ENCODE results near the gene CUTA. TPM values are rescaled to one million over a fixed set of nuclear protein-coding genes. Genes with fewer than 3 reads are reported as not detected.
"Not testable (repeated sequence)": the region's sequence is repeated elsewhere in the genome, so short reads cannot be mapped to it uniquely, and the experiment has no call there.

The CUTA gene
- total RNA-seq, 6 experiments from 2014 or later: 464 to 546 (median 536) TPM

GRCh38 chr6:33373960-33374910, 43.7 kb downstream of the CUTA start:
- Mint-ChIP-seq H3K27me3 (ENCODE audit: insufficient read depth) (peaks cover 8% of the 10 kb centered on the region), H3K4me3 (no peak overlapping the region)
- no peak for DNase-seq

DNA sequence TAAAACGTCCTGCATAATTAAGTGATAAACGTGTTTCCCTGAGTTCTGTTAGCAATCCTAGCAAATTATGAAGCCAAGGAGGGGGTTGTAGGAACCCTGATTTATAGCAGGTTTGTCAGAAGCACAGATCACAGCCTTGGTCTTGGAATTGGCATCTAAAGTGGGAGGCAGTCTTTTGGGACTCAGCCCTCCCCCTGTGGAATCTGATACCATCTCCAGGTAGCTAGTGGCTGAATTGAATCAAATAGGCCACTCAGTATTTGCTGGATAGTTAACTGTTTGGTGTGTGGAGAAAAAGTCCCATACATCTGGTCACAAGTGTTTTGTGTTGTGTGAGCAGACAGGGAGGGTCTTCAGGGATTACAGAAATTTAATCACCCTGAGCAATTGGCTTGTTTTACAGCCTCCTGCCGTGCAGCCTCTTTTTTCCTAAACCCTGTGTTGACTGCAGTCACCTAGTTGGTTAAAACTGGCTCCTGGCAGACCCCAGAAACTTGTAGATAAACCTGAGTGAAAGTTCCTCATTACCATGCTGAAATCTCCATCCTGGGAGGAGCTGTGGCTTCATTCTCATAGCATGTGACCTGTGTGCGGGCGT, 45.3 kb downstream of the CUTA start:
- H3K27me3 Mint-ChIP-seq (ENCODE audit: insufficient read depth): peaks cover 8% of the 10 kb centered on the region
- TF ChIP-seq CTCF (IDR thresholded peaks at IDR 0.05): no peak
- H3K36me3 Mint-ChIP-seq (ENCODE audit: low read depth): no peaks in the 10 kb centered on the region
- no peaks in the 10 kb centered on the region for H3K9me3 Mint-ChIP-seq
- no peak overlapping the region for H3K27ac Mint-ChIP-seq
- peaks cover 22% of the 10 kb centered on the region for H3K4me1 Mint-ChIP-seq (ENCODE audit: low read depth)
- H3K4me3 Mint-ChIP-seq: no peak overlapping the region
- DNase-seq: no peak

More at GRCh38 chr6:33373960-33374910, 43.7 kb downstream of the CUTA start:
- no peak for TF ChIP-seq CTCF (IDR thresholded peaks at IDR 0.05)
- H3K27ac Mint-ChIP-seq: no peak overlapping the region
- no peaks in the 10 kb centered on the region for H3K9me3 Mint-ChIP-seq
- peaks cover 22% of the 10 kb centered on the region for H3K4me1 Mint-ChIP-seq (ENCODE audit: low read depth)
- no peaks in the 10 kb centered on the region for H3K36me3 Mint-ChIP-seq (ENCODE audit: low read depth)

DNA sequence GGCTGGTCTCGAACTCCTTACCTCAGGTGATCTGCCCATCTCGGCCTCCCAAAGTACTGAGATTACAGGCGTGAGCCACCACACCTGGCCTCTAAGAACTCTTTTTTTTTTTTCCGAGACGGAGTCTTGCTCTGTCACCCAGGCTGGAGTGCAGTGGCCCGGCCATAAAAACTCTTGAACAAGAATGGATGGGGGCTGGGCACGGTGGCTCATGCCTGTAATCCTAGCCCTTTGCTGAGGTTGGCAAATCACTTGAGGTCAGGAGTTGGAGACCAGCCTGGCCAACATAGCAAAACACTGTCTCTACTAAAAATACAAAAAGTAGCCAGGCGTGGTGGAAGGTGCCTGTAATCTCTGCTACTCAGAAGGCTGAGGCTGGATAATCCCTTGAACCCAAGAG, 46.0 kb downstream of the CUTA start:
- H3K4me3 Mint-ChIP-seq; H3K27ac Mint-ChIP-seq; DNase-seq; H3K36me3 Mint-ChIP-seq (ENCODE audit: low read depth); H3K9me3 Mint-ChIP-seq; H3K27me3 Mint-ChIP-seq (ENCODE audit: insufficient read depth): not testable (repeated sequence)
- H3K4me1 Mint-ChIP-seq (ENCODE audit: low read depth): peaks cover 22% of the 10 kb centered on the region

DNA sequence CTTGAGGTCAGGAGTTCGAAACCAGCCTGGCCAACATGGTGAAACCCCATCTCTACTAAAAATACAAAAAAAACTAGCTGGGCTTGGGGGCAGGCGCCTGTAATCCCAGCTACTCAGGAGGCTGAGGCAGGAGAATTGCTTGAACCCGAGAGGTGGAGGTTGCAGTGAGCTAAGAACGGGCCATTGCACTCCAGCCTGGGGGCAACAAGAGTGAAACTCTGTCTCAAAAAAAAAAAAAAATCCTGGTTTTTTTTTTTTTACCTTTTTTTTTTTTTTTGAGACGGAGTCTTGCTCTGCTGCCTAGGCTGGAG, 50.2 kb downstream of the CUTA start:
- H3K27ac Mint-ChIP-seq; H3K9me3 Mint-ChIP-seq; DNase-seq; H3K4me3 Mint-ChIP-seq; H3K27me3 Mint-ChIP-seq (ENCODE audit: insufficient read depth); H3K36me3 Mint-ChIP-seq (ENCODE audit: low read depth): not testable (repeated sequence)
- H3K4me1 Mint-ChIP-seq (ENCODE audit: low read depth): peaks cover 13% of the 10 kb centered on the region

DNA sequence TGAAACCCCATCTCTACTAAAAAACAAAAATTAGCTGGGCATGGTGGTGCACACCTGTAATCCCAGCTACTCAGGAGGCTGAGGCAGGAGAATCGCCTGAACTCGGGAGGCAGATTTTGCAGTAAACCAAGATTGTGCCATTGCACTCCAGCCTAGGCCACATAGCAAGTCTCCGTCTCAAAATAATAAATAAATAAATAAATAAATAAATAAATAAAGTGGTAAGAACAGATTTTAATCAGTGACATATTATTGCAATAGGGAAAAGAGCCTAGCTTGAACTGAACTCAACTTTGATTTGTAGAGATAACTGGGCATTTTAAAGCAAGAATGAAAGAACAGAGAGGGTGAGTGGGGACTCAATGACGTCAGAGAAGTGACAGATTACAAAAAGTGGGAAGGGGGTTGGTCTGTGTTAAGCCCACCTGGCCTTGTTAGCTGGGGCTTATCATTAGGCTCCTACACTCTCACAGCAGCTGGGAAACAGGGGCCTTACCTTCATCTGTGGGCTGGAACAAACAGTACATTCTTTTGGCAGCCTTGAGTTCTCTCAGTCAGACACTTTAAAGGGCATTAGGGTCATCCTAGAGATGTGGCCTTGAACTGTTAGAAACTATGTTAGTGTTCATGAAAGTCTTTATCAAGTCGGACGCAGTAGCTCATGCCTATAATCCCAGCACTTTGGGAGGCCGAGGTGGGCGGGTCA, 50.7 kb downstream of the CUTA start:
- no peaks in the 10 kb centered on the region; the same call in none of the 2 replicates for H3K27me3 Mint-ChIP-seq (ENCODE audit: insufficient read depth)
- DNase-seq: no peak
- no peak overlapping the region for H3K27ac Mint-ChIP-seq
- no peaks in the 10 kb centered on the region for H3K9me3 Mint-ChIP-seq
- H3K4me1 Mint-ChIP-seq (ENCODE audit: low read depth): peaks cover 13% of the 10 kb centered on the region
- H3K4me3 Mint-ChIP-seq: no peak overlapping the region
- TF ChIP-seq CTCF (IDR thresholded peaks at IDR 0.05): no peak
- H3K36me3 Mint-ChIP-seq (ENCODE audit: low read depth): no peaks in the 10 kb centered on the region

Small RNA genes within 50 kb of the gene (microRNA-seq; reads per million reads assigned to microRNA genes)
- gene MIR5004: not detected

Other genes starting within 250 kb of the CUTA start
- under 1 TPM; 0.15 to 0.69 (median 0.38) TPM for gene COL11A2, start 225.6 kb downstream of the CUTA start, total RNA-seq (2021; fragmentation: NEBNext Ultra II Directional; extraction: Animal tissue kit (Norgen Biotek cat#: 25700))
- gene RXRB, start 217.4 kb downstream of the CUTA start, total RNA-seq (2021; fragmentation: NEBNext Ultra II Directional; extraction: Animal tissue kit (Norgen Biotek cat#: 25700)): 10 to 100 TPM; 37.3 to 41.6 (median 38.3) TPM
- 100 to 1,000 TPM; 215 to 240 (median 225) TPM for gene SLC39A7, start 217.2 kb downstream of the CUTA start, total RNA-seq (2021; fragmentation: NEBNext Ultra II Directional; extraction: Animal tissue kit (Norgen Biotek cat#: 25700))
- gene HSD17B8, start 213.5 kb downstream of the CUTA start, total RNA-seq (2021; fragmentation: NEBNext Ultra II Directional; extraction: Animal tissue kit (Norgen Biotek cat#: 25700)): 1 to 10 TPM in 2 of 6 experiments, under 1 TPM in 4; 0.39 to 1.2 (median 0.73) TPM
- 10 to 100 TPM; 43.4 to 55.1 (median 52.1) TPM for gene RING1, start 209.6 kb downstream of the CUTA start, total RNA-seq (2021; fragmentation: NEBNext Ultra II Directional; extraction: Animal tissue kit (Norgen Biotek cat#: 25700))
- 10 to 100 TPM; 35.7 to 51.4 (median 44.4) TPM for gene VPS52, start 146.2 kb downstream of the CUTA start, total RNA-seq (2021; fragmentation: NEBNext Ultra II Directional; extraction: Animal tissue kit (Norgen Biotek cat#: 25700))
- 1,000 to 10,000 TPM; 1,449 to 2,347 (median 1,965) TPM for gene RPS18, start 146.0 kb downstream of the CUTA start, total RNA-seq (2021; fragmentation: NEBNext Ultra II Directional; extraction: Animal tissue kit (Norgen Biotek cat#: 25700))
- gene B3GALT4, start 141.0 kb downstream of the CUTA start, total RNA-seq (2021; fragmentation: NEBNext Ultra II Directional; extraction: Animal tissue kit (Norgen Biotek cat#: 25700)): 1 to 10 TPM in 5 of 6 experiments, under 1 TPM in 1; 0.66 to 3.0 (median 2.7) TPM
- gene WDR46, start 128.9 kb downstream of the CUTA start, total RNA-seq (2021; fragmentation: NEBNext Ultra II Directional; extraction: Animal tissue kit (Norgen Biotek cat#: 25700)): 10 to 100 TPM; 71.0 to 89.9 (median 74.6) TPM
- gene PFDN6, start 128.5 kb downstream of the CUTA start, total RNA-seq (2021; fragmentation: NEBNext Ultra II Directional; extraction: Animal tissue kit (Norgen Biotek cat#: 25700)): 10 to 100 TPM; 52.1 to 73.7 (median 69.7) TPM
- gene RGL2, start 119.2 kb downstream of the CUTA start, total RNA-seq (2021; fragmentation: NEBNext Ultra II Directional; extraction: Animal tissue kit (Norgen Biotek cat#: 25700)): 10 to 100 TPM; 26.7 to 31.6 (median 27.9) TPM
- 100 to 1,000 TPM in 5 of 6 experiments, 10 to 100 TPM in 1; 88.7 to 118 (median 104) TPM for gene TAPBP, start 104.0 kb downstream of the CUTA start, total RNA-seq (2021; fragmentation: NEBNext Ultra II Directional; extraction: Animal tissue kit (Norgen Biotek cat#: 25700))
- 10 to 100 TPM; 15.2 to 19.9 (median 17.0) TPM for gene ZBTB22, start 100.4 kb downstream of the CUTA start, total RNA-seq (2021; fragmentation: NEBNext Ultra II Directional; extraction: Animal tissue kit (Norgen Biotek cat#: 25700))
- 10 to 100 TPM; 44.9 to 53.2 (median 50.4) TPM for gene DAXX, start 95.1 kb downstream of the CUTA start, total RNA-seq (2021; fragmentation: NEBNext Ultra II Directional; extraction: Animal tissue kit (Norgen Biotek cat#: 25700))
- 10 to 100 TPM; 20.6 to 43.5 (median 38.6) TPM for gene KIFC1, start 26.3 kb downstream of the CUTA start, total RNA-seq (2021; fragmentation: NEBNext Ultra II Directional; extraction: Animal tissue kit (Norgen Biotek cat#: 25700))
- gene PHF1, start 7.1 kb downstream of the CUTA start, total RNA-seq (2021; fragmentation: NEBNext Ultra II Directional; extraction: Animal tissue kit (Norgen Biotek cat#: 25700)): 10 to 100 TPM; 43.2 to 52.8 (median 51.4) TPM
- 10 to 100 TPM; 10.5 to 15.0 (median 13.3) TPM for gene SYNGAP1, start 2.0 kb upstream of the CUTA start, total RNA-seq (2021; fragmentation: NEBNext Ultra II Directional; extraction: Animal tissue kit (Norgen Biotek cat#: 25700))
- 1 to 10 TPM; 6.4 to 9.2 (median 7.6) TPM for gene ZBTB9, start 36.5 kb upstream of the CUTA start, total RNA-seq (2021; fragmentation: NEBNext Ultra II Directional; extraction: Animal tissue kit (Norgen Biotek cat#: 25700))
- 10 to 100 TPM; 17.5 to 23.2 (median 19.9) TPM for gene BAK1, start 162.2 kb upstream of the CUTA start, total RNA-seq (2021; fragmentation: NEBNext Ultra II Directional; extraction: Animal tissue kit (Norgen Biotek cat#: 25700))
- gene ITPR3, start 203.2 kb upstream of the CUTA start, total RNA-seq (2021; fragmentation: NEBNext Ultra II Directional; extraction: Animal tissue kit (Norgen Biotek cat#: 25700)): 10 to 100 TPM; 20.2 to 30.3 (median 26.9) TPM